ENCODE measurements around the gene ULK4. TPM values are rescaled to one million over a fixed set of nuclear protein-coding genes. Genes with fewer than 3 reads are reported as not detected.
"Not testable (repeated sequence)": the region's sequence is repeated elsewhere in the genome, so short reads cannot be mapped to it uniquely, and the experiment has no call there.

The ULK4 gene
- total RNA-seq, 3 donors from 2014 or later = 7.2 to 10.1 (median 9.5) TPM

DNA sequence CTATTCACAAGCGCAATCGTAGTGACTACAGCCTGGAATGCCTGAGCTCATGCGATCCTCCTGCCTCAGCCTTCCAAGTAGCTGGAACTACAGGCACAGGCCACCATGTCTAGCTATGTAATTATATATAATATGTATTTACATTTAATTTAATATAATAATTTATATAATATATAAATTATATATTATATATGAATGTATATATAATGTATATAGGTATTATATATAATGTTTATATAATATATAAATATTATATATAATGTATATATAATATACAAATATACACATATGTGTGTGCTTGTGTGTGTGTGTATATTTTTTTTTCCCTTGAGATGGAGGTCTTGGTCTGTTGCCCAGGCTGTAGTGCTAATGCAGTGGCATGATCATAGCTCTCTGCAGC is 27.6 kb upstream of the ULK4 start:
- no peak for DNase-seq
- Histone ChIP-seq H3K4me3 (no peak overlapping the region), H3K9me3 (no peaks in the 10 kb centered on the region), H3K36me3 (ENCODE audit: low read depth) (no peaks in the 10 kb centered on the region), H3K4me1 (ENCODE audit: low read depth) (no peaks in the 10 kb centered on the region)
- TF ChIP-seq, protein P1, sequence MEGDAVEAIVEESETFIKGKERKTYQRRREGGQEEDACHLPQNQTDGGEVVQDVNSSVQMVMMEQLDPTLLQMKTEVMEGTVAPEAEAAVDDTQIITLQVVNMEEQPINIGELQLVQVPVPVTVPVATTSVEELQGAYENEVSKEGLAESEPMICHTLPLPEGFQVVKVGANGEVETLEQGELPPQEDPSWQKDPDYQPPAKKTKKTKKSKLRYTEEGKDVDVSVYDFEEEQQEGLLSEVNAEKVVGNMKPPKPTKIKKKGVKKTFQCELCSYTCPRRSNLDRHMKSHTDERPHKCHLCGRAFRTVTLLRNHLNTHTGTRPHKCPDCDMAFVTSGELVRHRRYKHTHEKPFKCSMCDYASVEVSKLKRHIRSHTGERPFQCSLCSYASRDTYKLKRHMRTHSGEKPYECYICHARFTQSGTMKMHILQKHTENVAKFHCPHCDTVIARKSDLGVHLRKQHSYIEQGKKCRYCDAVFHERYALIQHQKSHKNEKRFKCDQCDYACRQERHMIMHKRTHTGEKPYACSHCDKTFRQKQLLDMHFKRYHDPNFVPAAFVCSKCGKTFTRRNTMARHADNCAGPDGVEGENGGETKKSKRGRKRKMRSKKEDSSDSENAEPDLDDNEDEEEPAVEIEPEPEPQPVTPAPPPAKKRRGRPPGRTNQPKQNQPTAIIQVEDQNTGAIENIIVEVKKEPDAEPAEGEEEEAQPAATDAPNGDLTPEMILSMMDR (IDR thresholded peaks at IDR 0.05) = no peak
- intact Hi-C loops (cut with DNase I, micrococcal nuclease) = no loop called here
- ATAC-seq = no peak

DNA sequence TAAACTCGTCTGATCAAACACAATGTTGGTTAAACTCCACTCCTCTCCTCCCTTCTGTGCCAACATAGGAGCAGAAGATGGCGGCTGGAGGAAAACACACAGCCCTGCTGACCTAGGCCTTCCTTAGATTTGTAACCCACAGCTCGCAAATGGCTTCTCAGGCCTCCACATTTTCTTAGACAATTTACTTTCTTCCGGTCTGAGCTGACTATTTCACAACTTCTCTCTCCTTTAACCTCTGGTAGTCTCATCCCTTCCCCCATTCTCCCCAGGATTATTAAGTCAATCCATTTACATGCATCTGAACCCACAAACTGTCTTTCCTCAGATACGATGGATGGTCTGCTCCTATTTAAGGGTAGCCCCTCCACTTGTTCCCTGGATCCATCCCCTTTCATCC is 25.7 kb upstream of the ULK4 start:
- ATAC-seq = no peak
- Histone ChIP-seq H3K4me1 (ENCODE audit: low read depth) (no peaks in the 10 kb centered on the region), H3K36me3 (ENCODE audit: low read depth) (no peaks in the 10 kb centered on the region), H3K9me3 (no peaks in the 10 kb centered on the region), H3K4me3 (no peak overlapping the region)
- TF ChIP-seq, protein P1 (IDR thresholded peaks at IDR 0.05) = no peak
- no peak for DNase-seq
- intact Hi-C loops (cut with DNase I, micrococcal nuclease) = no loop called here

DNA sequence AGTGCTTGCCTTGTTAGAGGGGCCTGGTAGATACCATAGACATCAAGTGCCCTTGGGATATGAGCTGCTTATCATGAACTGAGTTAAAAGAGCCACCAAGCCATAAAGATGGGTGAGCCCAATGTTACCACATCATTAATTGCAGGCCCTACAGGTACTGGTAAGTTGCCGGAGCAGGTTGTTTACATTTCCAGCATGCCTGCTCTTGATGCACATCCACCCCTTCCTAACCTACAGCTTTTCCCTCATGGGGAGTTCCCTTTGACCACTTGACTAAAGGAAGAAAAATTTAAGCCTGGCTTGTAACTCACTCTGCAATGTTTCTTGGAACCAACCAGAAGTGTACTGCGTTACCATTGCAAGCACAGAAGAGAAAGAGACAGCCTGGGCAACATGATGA is 24.7 kb upstream of the ULK4 start:
- Histone ChIP-seq H3K9me3 (no peaks in the 10 kb centered on the region), H3K36me3 (ENCODE audit: low read depth) (no peaks in the 10 kb centered on the region), H3K4me3 (no peak overlapping the region), H3K4me1 (ENCODE audit: low read depth) (no peaks in the 10 kb centered on the region)
- ATAC-seq = peak; percentile 79
- DNase-seq = no peak
- TF ChIP-seq, protein P1 (IDR thresholded peaks at IDR 0.05) = no peak
- intact Hi-C loops (cut with DNase I, micrococcal nuclease) = no loop called here

DNA sequence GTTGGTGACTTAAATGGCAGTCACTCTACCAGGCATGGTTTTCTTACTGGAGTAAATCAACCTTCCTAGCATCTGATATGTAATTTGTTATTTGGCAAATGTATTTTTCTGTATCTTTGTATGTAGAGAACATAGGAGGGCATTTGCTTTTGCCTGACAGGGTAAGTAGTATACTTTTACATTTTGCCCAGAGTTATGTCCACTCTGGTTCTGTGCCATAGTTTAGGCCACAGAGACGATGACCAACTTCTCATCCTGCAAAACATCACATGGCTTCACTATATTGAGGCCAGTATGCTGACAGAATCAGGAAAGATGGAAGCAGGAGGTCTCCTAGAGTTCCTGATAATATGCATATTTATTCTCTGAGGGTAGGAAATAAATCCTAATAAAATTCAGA is 23.1 kb upstream of the ULK4 start:
- Histone ChIP-seq H3K9me3 (no peaks in the 10 kb centered on the region), H3K4me1 (ENCODE audit: low read depth) (no peaks in the 10 kb centered on the region), H3K4me3 (no peak overlapping the region), H3K36me3 (ENCODE audit: low read depth) (no peaks in the 10 kb centered on the region)
- DNase-seq = no peak
- TF ChIP-seq, protein P1 (IDR thresholded peaks at IDR 0.05) = no peak
- intact Hi-C loops (cut with DNase I, micrococcal nuclease) = no loop called here
- ATAC-seq = no peak

DNA sequence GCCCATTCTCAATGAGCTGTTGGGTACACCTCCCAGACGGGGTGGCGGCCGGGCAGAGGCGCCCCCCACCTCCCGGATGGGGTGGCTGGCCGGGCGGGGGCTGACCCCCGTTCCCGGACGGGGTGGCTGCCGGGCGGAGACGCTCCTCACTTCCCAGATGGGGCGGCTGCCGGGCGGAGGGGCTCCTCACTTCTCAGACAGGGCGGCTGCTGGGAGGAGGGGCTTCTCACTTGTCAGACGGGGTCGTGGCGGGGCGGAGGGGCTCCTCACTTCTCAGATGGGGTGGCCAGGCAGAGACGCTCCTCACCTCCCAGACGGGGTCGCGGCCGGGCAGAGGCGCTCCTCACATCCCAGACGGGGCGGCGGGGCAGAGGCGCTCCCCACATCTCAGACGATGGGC is 21.2 kb upstream of the ULK4 start:
- ATAC-seq; H3K9me3 ChIP-seq; H3K36me3 ChIP-seq (ENCODE audit: low read depth); DNase-seq; H3K4me3 ChIP-seq; H3K4me1 ChIP-seq (ENCODE audit: low read depth); intact Hi-C loops (cut with DNase I, micrococcal nuclease): not testable (repeated sequence)

DNA sequence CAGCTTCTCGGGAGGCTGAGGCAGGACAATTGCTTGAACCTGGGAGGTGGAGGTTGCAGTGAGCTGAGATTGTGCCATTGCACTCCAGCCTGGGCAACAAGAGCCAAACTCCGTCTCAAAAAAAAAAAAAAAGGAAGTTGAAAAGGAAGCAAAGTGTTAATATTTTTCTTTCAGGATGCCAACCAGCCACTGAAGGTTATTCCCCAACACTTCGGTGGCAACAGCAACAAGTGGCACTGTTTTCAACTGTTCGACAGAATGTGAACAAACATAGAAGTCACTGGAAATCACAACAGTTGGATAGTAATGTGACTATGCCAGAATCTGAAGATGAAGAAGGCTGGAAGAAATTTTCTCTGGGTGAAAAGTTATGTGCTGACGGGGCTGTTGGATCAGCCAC is 15.5 kb upstream of the ULK4 start:
- H3K9me3 ChIP-seq; H3K36me3 ChIP-seq (ENCODE audit: low read depth); ATAC-seq; intact Hi-C loops (cut with DNase I, micrococcal nuclease); DNase-seq; H3K4me1 ChIP-seq (ENCODE audit: low read depth); H3K4me3 ChIP-seq: not testable (repeated sequence)

DNA sequence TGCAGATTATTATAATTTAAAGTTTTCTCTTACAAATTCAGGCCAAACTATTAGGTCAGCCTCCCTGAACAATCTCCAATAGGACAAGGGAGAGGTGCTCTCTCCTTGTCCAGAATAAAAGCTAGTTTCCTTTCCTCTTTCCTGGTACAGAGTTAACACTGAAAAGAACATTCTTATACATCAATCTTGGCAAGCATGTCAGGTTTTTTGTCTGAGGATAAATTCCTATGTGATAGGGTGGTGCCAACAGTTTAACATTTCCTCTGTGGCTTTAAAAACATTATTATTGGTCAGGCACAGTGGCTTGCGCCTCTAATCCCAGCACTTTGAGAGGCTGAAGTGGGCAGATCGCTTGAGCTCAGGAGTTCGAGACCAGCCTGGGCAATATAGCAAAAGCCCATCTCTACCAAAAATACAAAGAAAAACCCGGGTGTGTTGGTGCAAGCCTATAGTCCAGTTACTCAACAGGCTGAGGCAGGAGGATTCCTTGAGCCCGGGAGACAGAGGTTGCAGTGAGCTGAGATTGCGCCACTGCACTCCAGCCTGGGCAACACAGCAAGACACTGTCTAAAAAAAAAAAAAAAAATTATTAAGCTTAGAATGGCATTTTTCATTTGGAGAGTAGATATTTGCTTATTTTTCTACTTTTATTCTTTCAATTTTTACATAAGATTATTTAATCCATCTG is 13.7 kb upstream of the ULK4 start:
- Histone ChIP-seq H3K4me3 (no peak overlapping the region), H3K36me3 (ENCODE audit: low read depth) (no peaks in the 10 kb centered on the region), H3K4me1 (ENCODE audit: low read depth) (no peaks in the 10 kb centered on the region), H3K9me3 (no peaks in the 10 kb centered on the region)
- DNase-seq (no peak), ATAC-seq (no peak)
- TF ChIP-seq, protein P1 (IDR thresholded peaks at IDR 0.05) = no peak
- intact Hi-C loops (cut with DNase I, micrococcal nuclease) = no loop called here
